Stimulated activated naive CD4-positive, alpha-beta T cell (primary cell): ENCODE data around the gene C9.
"Not testable (repeated sequence)": the region's sequence is repeated elsewhere in the genome, so short reads cannot be mapped to it uniquely, and the experiment has no call there.

ENCODE experiments used
- DNase-seq, 6 experiments: peaks; one replicate each; lab custom pipeline; 2025; lab: John Stamatoyannopoulos, UW

Gene C9

DNA sequence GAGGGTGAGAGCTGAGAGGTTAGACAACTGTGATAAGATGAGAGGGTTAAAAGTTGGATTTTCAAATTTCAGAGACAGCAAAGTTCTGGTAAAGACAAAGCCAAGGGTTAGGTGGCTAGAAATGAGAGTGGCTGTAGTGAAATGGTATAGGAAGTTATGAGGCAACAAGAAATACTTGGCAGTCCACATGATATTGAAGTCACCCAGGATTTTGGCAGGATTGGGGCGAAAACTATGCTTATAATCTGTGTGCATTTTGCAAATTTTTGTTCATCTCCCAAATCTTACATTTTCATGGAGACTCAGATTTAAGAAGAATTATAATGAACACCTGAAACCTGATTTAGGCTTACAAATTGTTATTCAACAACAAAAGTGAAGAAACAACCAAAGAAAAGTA lies 35.6 kb downstream of the C9 start:
- no peak for DNase-seq

DNA sequence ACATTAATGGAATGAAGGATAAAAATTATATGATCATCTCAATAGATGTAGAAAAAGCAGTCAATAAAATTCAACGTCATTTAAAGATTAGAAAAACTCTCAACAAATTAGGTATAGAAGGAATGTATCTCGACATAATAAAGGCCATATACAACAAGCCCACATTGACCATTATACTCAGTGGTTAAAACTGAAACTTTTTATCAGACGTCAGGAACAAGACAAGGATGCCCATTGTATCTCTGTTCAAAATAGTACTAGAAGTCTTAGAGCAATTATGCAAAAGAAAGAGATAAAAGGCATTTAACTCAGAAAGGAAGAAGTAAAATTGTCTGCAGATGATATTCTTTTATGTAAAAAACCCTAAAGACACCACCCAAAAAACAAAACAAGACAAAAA lies 40.8 kb downstream of the C9 start:
- no peak for DNase-seq

DNA sequence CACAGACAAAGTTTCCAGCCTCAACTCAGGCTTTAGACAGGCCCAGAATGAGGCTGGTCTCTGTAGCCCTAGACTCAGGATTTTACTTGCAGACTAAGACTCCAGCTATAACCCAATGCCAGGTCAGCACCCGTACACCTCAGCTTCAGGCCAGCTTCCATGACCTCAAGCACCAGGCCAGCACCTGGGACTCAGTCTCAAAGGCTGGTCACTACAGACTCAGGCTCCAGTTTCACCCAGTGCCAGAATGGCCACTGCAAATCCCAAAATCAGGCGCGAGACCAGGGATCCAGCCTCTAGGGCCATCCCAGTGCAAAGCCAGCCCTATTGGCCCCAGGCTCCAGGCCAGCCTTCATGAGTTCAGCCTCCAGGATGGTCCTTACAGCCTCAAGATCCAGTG lies 44.9 kb downstream of the C9 start:
- DNase-seq = no peak

DNA sequence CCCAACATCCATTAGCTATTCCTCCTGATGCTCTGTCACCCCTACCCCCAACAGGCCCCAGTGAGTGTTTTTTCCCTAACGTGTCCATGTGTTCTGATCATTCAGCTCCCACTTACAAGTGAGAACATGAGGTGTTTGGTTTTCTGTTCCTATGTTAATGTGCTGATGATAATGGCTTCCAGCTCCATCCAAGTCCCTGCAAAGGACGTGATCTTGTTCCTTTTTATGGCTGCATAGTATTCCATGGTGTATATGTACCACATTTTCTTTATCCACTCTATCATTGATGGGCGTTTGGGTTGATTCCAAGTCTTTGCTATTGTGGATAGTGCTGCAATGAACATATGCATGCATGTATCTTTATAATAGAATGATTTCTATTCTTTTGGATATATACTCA lies 47.8 kb downstream of the C9 start:
- not testable (repeated sequence) for DNase-seq

DNA sequence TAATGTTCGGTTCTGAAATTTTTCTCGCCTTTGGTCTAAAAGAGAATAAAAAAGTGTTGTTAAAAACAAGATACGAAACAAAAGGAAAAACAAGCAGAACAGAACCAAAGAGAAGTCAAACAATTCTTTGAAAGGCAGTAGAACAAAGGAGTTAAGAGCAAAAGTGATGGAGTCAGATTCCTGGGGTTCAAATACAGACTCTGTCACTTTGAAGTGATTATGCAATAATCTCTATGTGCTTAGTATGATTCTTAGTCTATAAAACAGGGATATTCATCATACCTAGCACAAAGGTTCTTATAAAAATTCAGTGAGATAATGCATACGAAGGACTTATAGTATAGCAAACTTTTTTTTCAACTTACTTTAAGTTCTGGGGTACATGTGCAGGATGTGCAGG lies 48.3 kb downstream of the C9 start:
- DNase-seq = no peak

DNA sequence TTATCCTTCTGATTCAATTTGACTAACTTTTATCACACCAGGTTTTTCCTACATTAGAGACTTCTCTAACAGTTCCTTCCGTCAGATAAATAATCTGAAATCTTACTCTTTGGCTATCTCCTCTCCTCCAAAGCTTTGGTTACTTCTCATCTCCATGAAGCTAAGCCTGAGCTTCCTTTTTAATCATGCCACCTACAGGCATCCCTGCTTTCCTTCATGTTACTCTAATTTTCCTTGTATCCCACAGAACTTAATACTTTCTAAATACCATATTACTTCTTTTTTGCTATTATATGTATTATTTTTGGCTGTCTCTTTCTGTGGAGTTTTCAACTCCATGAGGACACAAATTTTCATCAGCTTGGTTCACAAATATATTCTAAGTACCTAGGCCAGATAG lies 49.7 kb downstream of the C9 start:
- DNase-seq = no peak

DNA sequence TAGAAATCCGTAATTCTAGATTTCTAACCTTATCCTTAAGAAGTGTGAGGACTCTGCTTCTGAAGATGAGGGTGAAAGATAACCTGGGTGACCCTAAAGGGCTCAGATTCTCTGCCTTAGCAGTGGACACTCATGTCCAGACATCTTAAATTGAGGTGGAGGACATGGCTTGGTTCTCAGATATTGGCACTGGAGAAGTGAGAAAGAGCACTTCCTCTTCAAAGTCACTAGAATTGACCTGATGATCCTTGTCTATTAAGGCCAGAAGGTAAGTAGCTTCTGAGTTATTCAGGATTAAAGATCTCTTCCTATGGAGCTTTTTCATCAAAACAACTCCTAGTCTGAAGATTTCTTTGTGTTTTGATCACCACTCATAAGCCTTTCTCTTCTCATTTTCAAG lies 54.8 kb downstream of the C9 start:
- DNase-seq = no peak

DNA sequence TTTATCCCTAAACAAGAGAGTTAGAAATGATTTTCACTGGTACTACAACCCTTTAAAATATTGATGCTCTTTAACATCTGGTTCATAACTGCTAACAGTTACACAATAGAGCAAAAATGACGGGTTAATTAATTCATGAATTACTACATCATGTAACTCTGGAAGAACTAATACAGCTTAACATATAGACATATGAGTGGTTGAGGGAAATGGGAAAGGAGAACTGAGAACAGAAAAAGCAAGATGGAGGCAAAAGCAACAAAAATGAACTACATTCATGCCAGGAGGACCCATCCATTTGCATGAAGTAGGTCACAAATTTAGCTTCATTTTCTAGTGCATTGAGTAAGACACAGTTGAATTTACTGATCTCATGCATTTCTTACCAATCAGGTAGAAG lies 61.8 kb downstream of the C9 start:
- no peak for DNase-seq

DNA sequence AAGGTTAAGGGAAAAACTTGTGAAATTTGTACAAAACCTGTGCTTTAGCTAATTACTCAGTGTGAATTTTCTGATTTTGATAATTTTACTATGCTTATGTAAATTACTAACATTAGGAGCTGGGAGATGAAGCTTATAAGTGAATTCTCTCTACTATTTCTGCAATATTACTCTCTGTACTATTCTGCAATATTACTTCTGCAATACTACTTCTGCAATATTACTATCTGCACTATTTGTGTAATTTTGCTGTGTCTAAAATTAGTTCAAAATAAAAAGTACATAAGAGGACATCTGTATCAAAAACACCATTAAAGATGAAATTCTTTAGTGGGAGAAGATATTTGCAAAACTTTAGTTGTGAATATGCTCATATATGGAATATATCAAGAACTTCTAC lies 62.9 kb downstream of the C9 start:
- DNase-seq = no peak

DNA sequence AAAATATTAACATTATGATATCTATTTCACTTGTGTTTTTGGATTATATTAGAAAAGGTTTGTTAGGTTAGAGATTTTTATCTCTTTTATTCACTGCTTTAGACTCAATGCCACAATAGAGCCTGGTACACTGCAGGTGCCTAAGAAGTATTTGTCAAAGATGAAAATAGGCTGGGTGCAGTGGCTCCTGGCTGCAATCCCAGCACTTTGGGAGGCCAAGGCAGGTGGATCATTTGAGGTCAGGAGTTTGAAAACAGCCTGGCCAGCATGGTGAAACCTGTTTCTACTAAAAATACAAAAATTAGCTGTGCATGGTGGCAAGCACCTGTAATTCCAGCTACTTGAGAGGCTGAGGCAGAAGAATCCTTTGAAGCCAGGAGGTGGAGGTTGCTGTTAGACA lies 64.3 kb downstream of the C9 start:
- DNase-seq = no peak

DNA sequence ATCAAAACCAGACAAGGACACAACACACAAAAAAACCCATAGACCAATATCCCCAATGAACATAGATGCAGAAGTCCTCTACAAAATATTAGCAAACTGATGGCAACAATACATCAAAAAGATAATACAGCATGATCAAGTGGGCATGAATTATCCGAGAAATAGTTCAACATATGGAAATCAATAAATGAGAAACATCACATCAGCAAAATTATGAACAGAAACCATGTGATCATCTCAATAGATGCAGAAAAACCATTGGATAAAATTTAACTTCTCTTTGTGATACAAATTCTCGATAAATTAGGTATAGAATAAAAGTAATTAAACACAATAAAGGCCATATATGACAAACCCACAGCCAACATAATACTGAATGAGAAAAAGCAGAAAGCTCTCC lies 69.6 kb downstream of the C9 start:
- no peak for DNase-seq

DNA sequence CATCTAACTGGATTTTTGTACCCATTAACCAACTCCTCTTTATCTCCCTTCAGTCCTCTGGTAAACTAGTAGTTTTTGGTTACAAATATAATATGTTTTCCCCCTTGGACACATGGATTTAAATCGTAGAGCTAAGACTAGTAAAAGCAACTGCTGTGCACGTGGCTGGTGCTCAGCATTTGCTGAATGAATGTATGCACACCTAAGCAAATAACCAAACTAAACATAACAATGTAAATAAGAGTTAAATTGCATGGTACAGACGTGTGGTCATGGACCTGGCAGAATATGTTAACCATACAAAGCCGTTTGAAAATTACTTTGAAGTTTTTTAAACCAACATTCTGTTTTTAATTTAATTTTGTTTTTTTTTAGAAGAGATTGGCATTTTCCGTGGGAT lies 79.7 kb downstream of the C9 start:
- DNase-seq = no peak

DNA sequence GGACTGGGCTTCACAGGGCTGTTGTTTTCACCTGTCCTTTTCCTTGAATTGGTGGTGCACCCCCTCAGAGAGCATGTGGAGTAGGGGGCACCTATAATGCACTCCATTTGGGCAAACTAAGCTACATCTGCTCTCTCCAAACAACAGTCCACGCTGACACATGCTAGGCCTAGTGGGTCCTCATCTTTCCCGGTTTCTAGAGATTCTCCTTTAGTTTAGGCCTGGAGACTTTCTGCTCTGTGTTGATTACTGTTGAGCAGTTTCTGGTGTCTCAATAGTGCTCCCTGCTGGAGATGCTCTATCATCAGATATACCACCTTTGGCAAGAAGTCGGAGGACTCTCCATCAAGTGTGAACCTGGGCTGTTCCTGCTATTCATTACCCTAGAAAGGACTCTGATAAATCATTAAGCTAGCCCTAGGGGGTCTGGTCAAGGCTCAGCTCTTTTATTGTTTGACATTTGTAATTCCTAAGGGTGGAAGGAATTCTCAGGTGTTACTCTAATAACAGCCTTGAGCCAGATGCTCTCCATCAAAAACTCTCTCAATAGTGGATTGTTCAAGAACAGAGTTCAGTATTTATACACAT lies 81.0 kb downstream of the C9 start:
- peak; percentile 14 to 81 (median 54) for DNase-seq

DNA sequence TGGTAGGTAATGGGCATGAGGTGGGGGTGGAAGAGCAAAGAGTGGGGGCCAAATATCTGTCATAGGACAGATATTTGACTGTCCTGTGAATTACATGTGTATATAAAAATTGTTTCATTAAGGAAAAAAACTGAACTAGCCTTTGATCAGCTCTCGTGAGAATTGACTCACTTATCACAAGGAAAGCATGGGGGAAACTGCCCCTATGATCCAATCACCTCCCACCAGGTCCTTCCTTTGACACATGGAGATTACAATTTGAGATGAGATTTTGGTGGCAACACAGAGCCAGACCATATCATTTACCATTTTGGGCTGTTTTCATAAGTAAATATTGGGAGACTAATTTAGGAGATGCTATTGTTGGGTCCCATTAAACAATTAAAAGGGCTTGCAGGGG lies 81.7 kb downstream of the C9 start:
- DNase-seq = no peak

DNA sequence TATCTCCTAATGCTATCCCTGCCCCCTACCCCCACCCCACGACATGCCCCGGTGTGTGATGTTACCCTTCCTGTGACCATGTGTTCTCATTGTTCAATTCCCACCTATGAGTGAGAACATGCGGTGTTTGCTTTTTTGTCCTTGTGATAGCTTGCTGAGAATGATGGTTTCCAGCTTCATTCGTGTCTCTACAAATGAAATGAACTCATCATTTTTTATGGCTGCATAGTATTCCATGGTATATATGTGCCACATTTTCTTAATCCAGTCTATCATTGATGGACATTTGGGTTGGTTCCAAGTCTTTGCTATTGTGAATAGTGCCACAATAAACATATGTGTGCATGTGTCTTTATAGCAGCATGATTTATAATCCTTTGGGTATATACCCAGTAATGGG lies 88.4 kb downstream of the C9 start:
- DNase-seq = not testable (repeated sequence)

DNA sequence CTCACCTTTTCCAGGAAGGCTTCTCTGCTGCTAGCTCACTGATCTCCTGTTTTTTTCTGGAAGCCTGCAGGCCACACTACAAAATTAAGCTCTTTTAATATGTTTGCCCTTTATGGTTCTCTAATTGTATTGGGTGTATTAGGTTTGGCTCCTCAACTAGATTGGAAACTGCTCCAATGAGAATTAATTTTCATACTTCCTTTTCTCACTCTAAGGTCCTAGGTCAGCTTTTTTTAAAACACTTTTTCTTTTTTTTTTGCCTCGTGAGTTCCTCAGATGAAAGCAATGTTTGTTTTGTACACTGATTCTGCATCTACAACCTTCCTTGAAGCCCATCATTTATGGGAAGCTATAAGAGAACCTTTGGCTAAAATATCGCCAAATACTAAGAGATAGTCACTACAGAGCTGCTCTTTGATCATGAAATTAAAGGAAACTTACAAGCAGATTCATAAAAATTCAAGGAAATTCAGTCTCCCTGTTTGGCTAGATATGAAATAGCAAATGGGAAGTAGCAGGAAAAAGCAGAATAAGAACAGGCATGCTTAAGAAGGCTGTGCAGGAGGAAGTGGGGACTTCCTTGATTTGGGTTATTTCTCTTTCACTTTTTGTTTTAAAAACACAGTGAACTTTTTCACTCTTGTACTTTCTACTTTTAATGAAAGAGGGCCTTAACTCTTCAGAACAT lies 89.8 kb downstream of the C9 start:
- peak in 4 of 6 experiments; percentile 4 to 42 (median 28) for DNase-seq

DNA sequence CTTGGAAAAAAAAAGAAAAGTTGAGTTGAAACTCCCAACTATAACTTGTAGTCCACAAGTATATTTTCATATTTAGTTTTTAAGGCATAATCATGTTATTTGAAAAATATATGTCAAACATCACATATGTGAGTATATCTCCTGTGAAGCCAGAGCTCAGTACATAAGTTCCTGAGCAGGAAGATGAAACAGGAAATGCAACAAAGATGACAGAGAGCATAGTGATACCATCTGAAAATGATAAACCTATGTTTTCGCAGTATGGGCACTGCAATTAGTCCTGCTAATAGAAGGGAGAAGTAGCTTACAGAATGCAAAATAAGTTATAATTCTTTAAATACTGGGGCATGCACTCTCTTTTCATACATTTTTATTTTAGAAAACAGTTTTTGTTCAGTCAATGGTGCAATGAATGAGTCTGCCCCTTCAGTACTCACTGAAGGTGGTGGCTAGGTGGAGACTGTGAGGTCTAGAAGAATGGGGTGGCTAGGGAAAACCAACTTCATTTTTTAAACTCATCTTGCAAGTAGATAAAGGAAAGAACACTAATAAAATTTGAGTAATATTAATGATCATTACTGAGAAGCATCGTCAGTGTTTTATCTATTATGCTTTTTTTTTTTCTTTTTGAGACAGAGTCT lies 90.9 kb downstream of the C9 start:
- DNase-seq = peak in 2 of 6 experiments; percentile 27 to 29

DNA sequence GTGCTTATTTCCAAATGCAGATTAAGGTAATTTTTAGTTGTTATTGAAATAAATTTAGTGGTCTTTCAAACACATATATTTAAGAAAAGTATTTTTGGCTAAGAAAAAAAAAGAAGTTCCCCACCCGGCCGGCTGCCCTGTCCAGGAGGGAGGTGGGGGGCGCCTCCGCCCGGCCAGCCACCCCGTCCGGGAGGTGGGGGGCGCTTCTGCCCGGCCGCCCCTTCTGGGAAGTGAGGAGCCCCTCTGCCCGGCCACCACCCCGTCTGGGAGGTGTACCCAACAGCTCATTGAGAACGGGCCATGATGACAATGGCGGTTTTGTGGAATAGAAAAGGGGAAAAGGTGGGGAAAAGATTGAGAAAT lies 91.4 kb downstream of the C9 start:
- not testable (repeated sequence) for DNase-seq

DNA sequence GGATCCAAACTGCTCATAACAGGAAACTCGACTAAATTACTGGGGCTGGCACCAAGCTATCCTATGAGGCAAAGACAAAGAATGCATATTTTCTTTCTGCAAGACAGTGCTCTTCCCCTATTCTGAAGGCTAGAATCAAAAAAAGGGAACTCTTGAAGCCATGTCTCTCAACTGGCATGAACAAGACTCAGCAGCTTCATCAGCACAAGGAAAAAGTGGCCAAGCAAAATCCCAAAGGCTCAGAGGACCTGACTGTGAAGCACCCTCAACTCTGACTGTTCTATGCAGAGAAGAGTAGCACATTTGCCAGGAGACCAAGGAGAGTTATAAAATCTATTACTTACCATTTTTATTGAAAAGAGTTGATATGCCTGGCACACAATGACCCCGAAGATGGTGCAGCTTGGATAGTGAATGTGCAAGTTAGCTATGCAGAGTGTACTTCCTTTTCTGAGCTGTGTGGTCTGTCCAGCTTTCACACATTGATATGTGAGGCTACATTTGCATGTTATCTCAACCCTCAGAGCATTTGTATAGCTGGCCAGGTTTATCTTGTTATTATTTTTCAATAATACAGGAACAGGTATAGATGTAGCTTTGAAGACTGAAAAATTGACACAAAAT lies 94.0 kb downstream of the C9 start:
- no peak for DNase-seq

DNA sequence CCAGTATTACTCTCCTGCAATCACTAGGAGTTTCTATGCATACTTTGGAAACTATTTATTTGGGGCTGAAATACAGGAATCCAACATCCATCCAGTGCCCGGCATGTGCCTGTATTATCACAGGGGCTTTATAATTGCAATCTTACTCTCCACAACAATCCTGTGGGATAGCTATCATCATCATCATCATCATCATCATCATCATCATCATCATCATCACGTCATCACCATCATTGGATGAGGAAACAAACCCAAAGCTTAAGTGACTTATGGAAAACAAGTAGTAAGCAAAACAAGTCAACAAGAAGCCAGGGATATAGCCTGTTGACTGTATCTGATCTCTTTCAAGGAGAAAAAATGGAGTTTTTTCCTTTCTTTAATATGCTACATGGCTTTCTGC lies 97.1 kb downstream of the C9 start:
- DNase-seq = no peak

DNA sequence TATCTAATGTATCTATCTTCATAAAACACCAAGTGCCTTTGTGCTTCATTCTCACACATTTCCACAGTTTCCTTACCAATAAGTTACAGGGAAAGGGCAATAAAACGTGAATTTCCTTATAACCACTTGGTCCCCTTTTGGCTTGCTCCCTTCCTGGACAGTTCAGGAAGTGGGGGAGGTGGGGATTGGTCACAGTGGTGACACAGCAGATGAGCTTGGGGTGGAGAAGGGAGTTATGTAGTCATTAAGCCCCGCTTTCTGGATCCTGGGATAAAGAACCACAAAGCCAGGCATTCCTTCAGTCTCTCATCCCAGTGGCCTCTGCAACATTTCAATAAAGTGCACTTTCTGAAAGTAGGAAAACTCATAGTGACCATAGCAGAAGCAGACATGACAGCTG lies 97.9 kb downstream of the C9 start:
- DNase-seq = no peak

DNA sequence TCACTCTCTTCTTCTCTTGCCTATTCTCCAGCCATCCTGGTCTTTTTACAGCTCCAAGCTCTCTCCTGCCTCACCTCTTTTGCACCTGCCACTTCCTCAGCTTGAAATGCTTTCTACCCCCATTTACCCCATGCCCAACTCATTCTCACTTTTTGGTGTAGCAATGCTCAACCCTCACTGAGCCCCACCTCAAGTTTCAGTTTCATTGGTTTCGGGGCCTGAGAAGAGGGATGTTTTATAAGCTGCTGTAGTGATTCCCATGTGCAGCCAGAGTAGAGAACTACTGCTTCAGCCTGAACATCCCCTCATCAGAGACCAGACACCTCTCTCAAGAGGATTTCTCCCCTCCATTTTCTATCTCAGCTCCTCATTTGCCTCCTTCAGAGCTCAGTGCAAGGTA lies 99.8 kb downstream of the C9 start:
- no peak for DNase-seq

DNA sequence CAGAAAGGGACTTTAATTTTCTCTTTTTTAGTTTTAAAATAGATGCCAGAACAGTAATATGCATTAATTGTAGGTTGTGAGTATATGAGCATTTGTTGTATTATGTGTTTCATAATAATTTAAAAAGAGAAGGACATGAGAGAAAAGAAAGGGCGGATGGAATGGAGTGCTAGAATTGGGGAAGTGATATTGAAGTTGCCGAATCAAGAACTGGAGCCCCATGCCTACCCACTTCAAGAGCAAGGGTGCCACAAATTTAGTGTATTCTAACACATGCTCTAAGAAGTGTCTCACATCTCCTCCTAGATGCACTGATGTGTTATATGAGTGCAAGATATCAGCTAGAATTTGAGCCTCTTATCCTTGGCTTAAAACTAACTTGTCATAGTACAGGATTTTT lies 101.3 kb downstream of the C9 start:
- DNase-seq = no peak
